T-helper 22 cell (primary cell): ENCODE data around the gene SIL1.
"Not testable (repeated sequence)": the region's sequence is repeated elsewhere in the genome, so short reads cannot be mapped to it uniquely, and the experiment has no call there.

Experiments
- DNase-seq: peaks from one replicate; pipeline ENCODE4 v3.0.0-alpha.2; 2020; ENCODE audit warnings: low read depth

Gene SIL1

GRCh38 chr5:139197710-139198669, at the start of gene SIL1:
Gene SIL1, minus strand, starts transcription at chr5:139198368. Its CDS starts 70,525 bp downstream, at chr5:139127843.
- peak; percentile 93 for DNase-seq

- no peak for DNase-seq
Measured at GRCh38 chr5:139246394-139246793, 48.2 kb upstream of the SIL1 start.

- no peak for DNase-seq
Measured at GRCh38 chr5:139245637-139246339, 47.6 kb upstream of the SIL1 start.

- DNase-seq = no peak
Measured at GRCh38 chr5:139243425-139243970, 45.3 kb upstream of the SIL1 start.

GRCh38 chr5:139241139-139241538, 43.0 kb upstream of the SIL1 start:
- DNase-seq = no peak

- DNase-seq = no peak
Measured at GRCh38 chr5:139236479-139236878, 38.3 kb upstream of the SIL1 start.

GRCh38 chr5:139232147-139232724, 34.1 kb upstream of the SIL1 start:
- DNase-seq = no peak

GRCh38 chr5:139228201-139228803, 30.1 kb upstream of the SIL1 start:
- no peak for DNase-seq

GRCh38 chr5:139226131-139226530, 28.0 kb upstream of the SIL1 start:
- DNase-seq = no peak

- DNase-seq = no peak
Measured at GRCh38 chr5:139223481-139223880, 25.3 kb upstream of the SIL1 start.

GRCh38 chr5:139222346-139222745, 24.2 kb upstream of the SIL1 start:
- no peak for DNase-seq

- DNase-seq = not testable (repeated sequence)
Measured at GRCh38 chr5:139218038-139218437, 19.9 kb upstream of the SIL1 start.

GRCh38 chr5:139215107-139215975, 17.2 kb upstream of the SIL1 start:
- no peak for DNase-seq

GRCh38 chr5:139214646-139215045, 16.5 kb upstream of the SIL1 start:
- no peak for DNase-seq

GRCh38 chr5:139212906-139213305, 14.7 kb upstream of the SIL1 start:
- no peak for DNase-seq

GRCh38 chr5:139212486-139212885, 14.3 kb upstream of the SIL1 start:
- no peak for DNase-seq

- no peak for DNase-seq
Measured at GRCh38 chr5:139210585-139210984, 12.4 kb upstream of the SIL1 start.

GRCh38 chr5:139207297-139208000, 9.3 kb upstream of the SIL1 start:
- no peak for DNase-seq

- no peak for DNase-seq
Measured at GRCh38 chr5:139205586-139205985, 7.4 kb upstream of the SIL1 start.

GRCh38 chr5:139205124-139205523, 7.0 kb upstream of the SIL1 start:
- no peak for DNase-seq
